PC-9 (cell line): ENCODE measurements around the gene XRCC6. TPM values are rescaled to one million over a fixed set of nuclear protein-coding genes. Genes with fewer than 3 reads are reported as not detected.
"Not testable (repeated sequence)": the region's sequence is repeated elsewhere in the genome, so short reads cannot be mapped to it uniquely, and the experiment has no call there.

ENCODE experiments used
- BruUV-seq: library from RNA; stranded (reverse); fragments of 400-500 nt; replicated peaks from 2 replicates; lab custom pipeline; 2021; lab: Mats Ljungman, UMichigan
- CTCF ChIA-PET: fragments of 300-600 bp; sonication (Branson Sonifier 250); formaldehyde crosslinking; loops from one replicate; lab custom pipeline; 2022; ENCODE audit warnings: antibody characterized with exemption; lab: Charles Lee
- POLR2A ChIA-PET: fragments of 300-600 bp; sonication (Branson Sonifier 250); formaldehyde crosslinking; loops from one replicate; lab custom pipeline; 2022; ENCODE audit warnings: antibody characterized with exemption; ENCODE audit not compliant: unreplicated experiment; lab: Charles Lee
- DNase-seq, 2 experiments: peaks; one replicate each; pipeline versions ENCODE4 v3.0.0 to v3.0.0-alpha.2; 2015 to 2022; ENCODE audit warnings: mixed read lengths in 1 of 2
- H2AFZ ChIP-seq: fragments of 200-600 bp; sonication (generic); 2 replicates; pipeline ENCODE4 v1.8.1; 2017; ENCODE audit warnings: antibody characterized with exemption
- H3F3A ChIP-seq: fragments of 200-600 bp; sonication (generic); 2 replicates; pipeline ENCODE4 v1.8.1; 2017; ENCODE audit warnings: antibody characterized with exemption, mild to moderate bottlenecking, low read depth; ENCODE audit not compliant: insufficient read depth
- H3K27ac ChIP-seq: fragments of 200-600 bp; sonication (generic); 2 replicates; pipeline ENCODE4 v1.6.1; 2016; ENCODE audit warnings: mixed run types
- H3K27me3 ChIP-seq: fragments of 200-600 bp; sonication (generic); 2 replicates; pipeline ENCODE4 v1.6.1; 2016; ENCODE audit warnings: low read depth, mixed run types; ENCODE audit not compliant: insufficient read depth
- H3K36me3 ChIP-seq: fragments of 200-600 bp; sonication (generic); 2 replicates; pipeline ENCODE4 v1.6.1; 2016; ENCODE audit warnings: low read depth, mixed run types
- H3K4me1 ChIP-seq: fragments of 200-600 bp; sonication (generic); replicated peaks from 2 replicates; pipeline ENCODE4 v1.6.1; 2016; ENCODE audit warnings: mixed run types; ENCODE audit not compliant: insufficient read depth
- H3K4me2 ChIP-seq: fragments of 200-600 bp; sonication (generic); 2 replicates; pipeline ENCODE4 v1.6.1; 2017; ENCODE audit warnings: mixed run types
- H3K4me3 ChIP-seq: fragments of 200-600 bp; sonication (generic); 2 replicates; pipeline ENCODE4 v1.6.1; 2016; ENCODE audit warnings: mixed run types
- H3K79me2 ChIP-seq: fragments of 200-600 bp; sonication (generic); 2 replicates; pipeline ENCODE4 v1.6.1; 2017; ENCODE audit warnings: low read depth, mixed run types
- H3K9me2 ChIP-seq: fragments of 200-600 bp; sonication (generic); 2 replicates; pipeline ENCODE4 v1.8.1; 2017; ENCODE audit warnings: mild to moderate bottlenecking; ENCODE audit not compliant: insufficient read depth
- H3K9me3 ChIP-seq: fragments of 200-600 bp; sonication (generic); 2 replicates; pipeline ENCODE4 v1.8.1; 2016; ENCODE audit warnings: low read depth; ENCODE audit not compliant: insufficient read depth
- H4K20me1 ChIP-seq: fragments of 200-600 bp; sonication (generic); 2 replicates; pipeline ENCODE4 v1.8.1; 2017; ENCODE audit not compliant: insufficient read depth
- CTCF ChIP-seq: fragments of 200-600 bp; sonication (generic); conservative IDR thresholded peaks from 2 replicates; pipeline ENCODE4 v1.6.1; 2017; ENCODE audit warnings: mixed run types, antibody characterized with exemption, mild to moderate bottlenecking, moderate library complexity
- EZH2 ChIP-seq: fragments of 200-600 bp; sonication (generic); IDR thresholded peaks from 2 replicates; pipeline ENCODE4 v1.8.0; 2017; ENCODE audit warnings: antibody characterized with exemption, low read depth
- intact Hi-C: fragments of 100-400 bp; cut with micrococcal nuclease; formaldehyde crosslinking; loops from one replicate; pipeline ENCODE4 v1.10.0; 2022; ENCODE audit not compliant: unreplicated experiment
- total RNA-seq: library from RNA; stranded (reverse); gene quantifications from 2 replicates; pipeline ENCODE4 v1.2.3, GENCODE V29; 2021

Gene XRCC6
- total RNA-seq, 1 experiment from 2014 or later: 486 TPM

DNA sequence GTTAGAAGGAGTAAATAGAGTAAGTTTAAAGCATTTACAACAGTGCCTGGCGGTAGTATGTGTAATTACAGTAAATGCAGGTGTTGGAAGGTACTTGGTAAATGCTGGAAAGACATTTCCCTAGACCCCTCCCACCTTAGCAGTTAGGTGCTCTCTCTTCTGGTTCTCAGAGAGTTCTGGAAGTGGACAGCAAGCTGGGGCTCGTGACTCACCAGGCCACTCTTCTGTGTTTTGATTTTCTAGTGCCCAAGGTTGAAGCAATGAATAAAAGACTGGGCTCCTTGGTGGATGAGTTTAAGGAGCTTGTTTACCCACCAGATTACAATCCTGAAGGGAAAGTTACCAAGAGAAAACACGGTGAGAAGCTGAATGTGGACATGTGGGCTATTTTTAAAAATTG lies 40.0 kb downstream of the XRCC6 start:
- peaks cover 72% of the 10 kb centered on the region for H3K36me3 ChIP-seq
- CTCF ChIA-PET: interaction anchor here (0.6 kb wide), 1 partner anchor 85 kb away, joined by 3 read pairs; no protein-coding TSS in a partner anchor

DNA sequence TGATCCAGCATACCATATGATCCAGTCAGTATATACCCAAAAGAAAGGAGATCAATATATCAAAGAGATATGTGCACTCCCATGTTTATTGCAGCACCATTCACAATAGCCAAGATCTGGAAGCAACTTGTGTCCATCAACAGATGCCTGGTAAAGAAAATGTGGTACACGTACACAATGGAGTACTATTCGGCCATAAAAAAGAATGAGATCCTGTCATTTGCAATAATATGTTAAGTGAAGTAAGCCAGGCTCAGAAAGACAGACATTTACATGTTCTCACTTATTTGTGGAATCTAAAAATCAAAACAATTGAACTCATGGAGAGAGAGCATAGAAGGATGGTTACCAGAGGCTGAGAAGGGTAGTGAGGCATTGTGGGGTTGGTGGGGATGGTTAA lies 40.6 kb downstream of the XRCC6 start:
- Histone ChIP-seq H3K36me3 (peaks cover 68% of the 10 kb centered on the region), H4K20me1 (no peaks in the 10 kb centered on the region), H3F3A (peaks cover 85% of the 10 kb centered on the region), H3K9me2 (no peaks in the 10 kb centered on the region), H3K79me2 (no peaks in the 10 kb centered on the region), H3K9me3 (no peaks in the 10 kb centered on the region), H3K4me1 (peaks cover 5% of the 10 kb centered on the region), H3K4me3 (no peak overlapping the region), H3K27me3 (no peaks in the 10 kb centered on the region), H3K27ac (no peak overlapping the region), H3K4me2 (no peak overlapping the region), H2AFZ (no peak overlapping the region)
- no peak for DNase-seq
- CTCF ChIA-PET: interaction anchor here (0.6 kb wide), 1 partner anchor 85 kb away, joined by 3 read pairs; no protein-coding TSS in a partner anchor
- intact Hi-C loops: no loop called here
- no TSS peak for BruUV-seq
- no peak for TF ChIP-seq EZH2
- POLR2A ChIA-PET: interaction anchor here (0.5 kb wide), 1 partner anchor 108 kb away, joined by 4 read pairs; no protein-coding TSS in a partner anchor

More for the DNA sequence above, 40.0 kb downstream of the XRCC6 start:
- POLR2A ChIA-PET: no interaction called here
- no peak overlapping the region for H3K27ac ChIP-seq
- BruUV-seq: no TSS peak
- no peaks in the 10 kb centered on the region for H3K9me2 ChIP-seq
- no peak for TF ChIP-seq EZH2
- TF ChIP-seq CTCF: no peak
- H3K4me2 ChIP-seq: no peak overlapping the region
- DNase-seq: no peak
- H2AFZ ChIP-seq: no peak overlapping the region
- intact Hi-C loops: no loop called here
- H3K79me2 ChIP-seq: no peaks in the 10 kb centered on the region
- peaks cover 87% of the 10 kb centered on the region for H3F3A ChIP-seq
- no peaks in the 10 kb centered on the region for H3K27me3 ChIP-seq
- H3K4me3 ChIP-seq: no peak overlapping the region
- H3K9me3 ChIP-seq: no peaks in the 10 kb centered on the region
- H4K20me1 ChIP-seq: no peaks in the 10 kb centered on the region
- H3K4me1 ChIP-seq: peaks cover under 1% of the 10 kb centered on the region; the same call in 1 of the 2 replicates

GRCh38 chr22:41663594-41663993 lies 42.5 kb downstream of the XRCC6 start:
- H3K27ac ChIP-seq, DNase-seq, H3K9me2 ChIP-seq, CTCF ChIA-PET, H3K4me3 ChIP-seq, POLR2A ChIA-PET, H3K27me3 ChIP-seq, H3K4me2 ChIP-seq, H3K79me2 ChIP-seq, H2AFZ ChIP-seq, intact Hi-C loops, BruUV-seq, H3K9me3 ChIP-seq, H4K20me1 ChIP-seq: not testable (repeated sequence)
- Histone ChIP-seq H3F3A (peaks cover 89% of the 10 kb centered on the region), H3K36me3 (peaks cover 53% of the 10 kb centered on the region), H3K4me1 (peaks cover 21% of the 10 kb centered on the region)

GRCh38 chr22:41664490-41664889 lies 43.4 kb downstream of the XRCC6 start:
- Histone ChIP-seq H3K9me2 (no peaks in the 10 kb centered on the region), H3K27ac (peak overlapping the region; percentile 31), H3K9me3 (no peaks in the 10 kb centered on the region), H3K4me3 (no peak overlapping the region), H2AFZ (no peak overlapping the region), H3K4me2 (no peak overlapping the region), H3K4me1 (peaks cover 29% of the 10 kb centered on the region), H3K27me3 (no peaks in the 10 kb centered on the region), H3K79me2 (peaks cover 11% of the 10 kb centered on the region; the same call in 1 of the 2 replicates), H3F3A (peaks cover 88% of the 10 kb centered on the region), H3K36me3 (peaks cover 44% of the 10 kb centered on the region), H4K20me1 (no peaks in the 10 kb centered on the region)
- DNase-seq: no peak
- ChIA-PET POLR2A (no interaction called here), CTCF (interaction anchor here (0.6 kb wide), 1 partner anchor 53 kb away, joined by 3 read pairs; no protein-coding TSS in a partner anchor)
- intact Hi-C loops: no loop called here
- no TSS peak for BruUV-seq
- TF ChIP-seq EZH2: no peak
- no peak for TF ChIP-seq CTCF
